Astrocyte of the spinal cord (primary cell): ENCODE results near the gene SP6.

Experiments used
- DNase-seq: peaks from one replicate; pipeline ENCODE4 v3.0.0; 2011; ENCODE audit warnings: low read depth, low spot score
- H3K4me3 ChIP-seq: 2 replicates; pipeline ENCODE4 v1.5.1; 2011; ENCODE audit warnings: low read depth, mild to moderate bottlenecking, low read length, moderate library complexity
- CTCF ChIP-seq: IDR thresholded peaks from 2 replicates; pipeline ENCODE4 v1.5.1; 2012; ENCODE audit warnings: low read depth, mild to moderate bottlenecking, low read length, inconsistent platforms
- in situ Hi-C: cut with HindIII; loops from 2 replicates; pipeline ENCODE4 v1.10.0; 2017; ENCODE audit warnings: low sequenced_read_pairs

Gene SP6

DNA sequence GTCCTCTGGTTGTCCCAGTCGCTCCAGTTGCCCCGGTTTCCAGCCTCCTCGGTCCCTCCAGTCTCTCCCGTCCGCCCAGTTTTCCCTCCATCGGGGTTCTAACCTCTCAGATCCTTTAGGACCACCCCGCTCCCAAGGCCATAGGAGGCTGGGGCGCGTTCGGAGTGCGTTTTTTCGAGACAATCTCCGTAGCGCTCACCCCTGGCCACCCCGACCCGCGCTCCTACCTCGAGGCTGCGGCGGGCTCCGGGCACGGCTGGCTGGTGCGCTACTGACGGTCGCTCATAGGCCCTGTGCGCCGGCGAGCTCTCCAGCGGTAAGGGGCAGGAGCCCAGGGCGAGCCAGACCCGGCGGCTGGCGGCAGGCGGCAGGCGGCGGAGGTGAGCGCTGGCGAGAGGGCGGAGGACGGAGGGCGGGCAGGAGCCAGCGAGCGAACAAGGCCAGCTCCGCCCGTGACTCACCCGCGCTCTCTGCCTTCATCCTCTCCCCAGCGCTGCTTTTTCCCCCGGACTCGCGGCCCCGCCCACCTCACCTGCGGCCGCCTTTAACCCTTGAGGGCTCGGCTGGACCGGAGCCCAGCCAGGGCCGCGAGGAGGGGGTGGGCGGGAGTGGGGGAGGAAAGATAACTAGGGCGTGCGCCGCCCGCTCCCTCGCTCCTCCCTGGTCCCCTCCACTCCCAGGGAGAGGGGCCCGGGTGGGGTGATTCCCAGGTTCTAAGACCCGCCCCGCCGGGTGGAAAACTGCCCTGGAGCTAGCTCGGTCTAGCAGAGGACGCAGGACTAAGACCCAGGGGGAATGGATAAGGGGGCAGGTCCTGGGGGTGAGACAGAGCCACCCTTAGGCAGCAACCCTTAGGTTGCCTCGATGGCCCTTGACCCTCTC, at the start of gene SP6:
SP6 (minus strand) TSS at position 472 of the 882 bp plus-strand sequence. CDS start 2,734 bp downstream, outside the sequence.
- in situ Hi-C loops, result no loop called here
- TF ChIP-seq CTCF, result no peak
- no peak within 1 kb of the TSS for H3K4me3 ChIP-seq
- peak; percentile 24 for DNase-seq

GRCh38 chr17:47899643-47900042, 48.7 kb upstream of the SP6 start:
- in situ Hi-C loops, result no loop called here
- DNase-seq, result no peak
- no peak for TF ChIP-seq CTCF
- no peak overlapping the region for H3K4me3 ChIP-seq

GRCh38 chr17:47898241-47898640, 47.3 kb upstream of the SP6 start:
- in situ Hi-C loops, result no loop called here
- DNase-seq, result no peak
- no peak for TF ChIP-seq CTCF
- H3K4me3 ChIP-seq, result no peak overlapping the region

GRCh38 chr17:47897561-47897960, 46.6 kb upstream of the SP6 start:
- no peak for TF ChIP-seq CTCF
- no peak overlapping the region for H3K4me3 ChIP-seq
- in situ Hi-C loops, result no loop called here
- peak; percentile 11 for DNase-seq

DNA sequence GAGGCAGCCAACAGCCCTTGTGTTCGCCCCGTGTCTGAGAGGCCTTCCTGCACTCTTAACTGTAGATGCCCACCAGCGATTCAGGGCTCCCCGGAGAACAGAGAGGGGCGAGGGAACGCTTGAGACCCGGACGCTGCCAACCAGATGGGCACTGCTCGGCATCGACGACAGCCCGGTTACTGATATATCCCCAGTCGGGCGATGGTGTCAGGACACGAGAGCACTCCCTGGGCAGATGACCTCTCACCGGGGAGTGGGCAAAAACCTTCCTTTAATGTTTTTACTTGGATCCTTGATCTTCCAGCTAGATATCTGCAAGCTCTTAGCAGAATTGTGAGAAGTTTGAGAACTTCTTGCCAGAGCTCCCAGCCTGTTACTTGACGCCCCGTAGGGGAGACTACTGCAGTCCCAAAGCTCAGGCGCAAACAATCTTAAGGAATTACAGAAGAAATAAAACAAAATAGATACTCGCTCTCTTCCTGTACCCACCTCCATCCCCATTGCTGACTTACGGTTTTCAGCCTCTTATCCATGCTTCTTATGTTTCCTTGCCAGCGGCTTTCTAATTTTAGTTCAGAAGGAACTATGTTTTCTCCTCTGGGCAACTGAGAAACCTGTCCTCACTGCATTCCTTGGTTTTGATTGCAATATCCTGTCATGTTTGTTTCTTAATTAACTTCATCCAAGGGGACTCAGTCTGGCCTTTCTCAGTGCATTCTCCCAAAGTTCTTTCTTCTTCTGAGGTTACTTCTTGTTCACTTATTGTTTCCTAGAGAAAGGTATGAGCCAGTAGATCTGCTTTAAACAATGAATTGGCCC, 45.9 kb upstream of the SP6 start:
- no peak for DNase-seq
- in situ Hi-C loops, result no loop called here
- TF ChIP-seq CTCF, result no peak
- H3K4me3 ChIP-seq, result peak overlapping the region; percentile 84

GRCh38 chr17:47895856-47896671, 45.1 kb upstream of the SP6 start, which contains the start of gene SP2:
SP2 (plus strand) TSS chr17:47896236; CDS start chr17:47896287, 51 bp downstream.
- DNase-seq, result peak; percentile 100
- in situ Hi-C loops, result no loop called here
- TF ChIP-seq CTCF, result no peak
- H3K4me3 ChIP-seq, result peak within 1 kb of the TSS; percentile 98
